ENCODE data around the gene GRM7. TPM values are rescaled to one million over a fixed set of nuclear protein-coding genes. Genes with fewer than 3 reads are reported as not detected.

GRM7 gene
- total RNA-seq, 6 donors from 2014 or later: 0.46 to 8.6 TPM; not detected in 4

DNA sequence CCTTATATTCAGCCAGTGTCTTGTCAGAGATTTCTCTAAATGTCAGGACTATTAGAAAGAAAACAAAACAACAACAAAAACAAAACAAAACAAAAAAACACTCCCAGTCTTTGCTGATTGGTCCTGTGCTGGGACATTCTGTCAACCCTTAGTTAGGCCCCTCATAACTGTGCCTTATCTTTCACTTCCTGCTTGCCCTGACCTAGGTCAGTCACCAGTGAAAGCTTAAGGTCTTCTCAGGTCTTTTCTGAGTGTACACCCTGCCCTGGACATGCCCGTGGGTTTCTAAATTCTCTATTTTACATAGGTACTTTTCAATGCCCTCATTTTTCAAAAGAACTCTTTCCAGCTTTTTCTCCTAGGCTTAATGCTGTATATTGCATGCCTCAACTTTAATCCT, 454.1 kb downstream of the GRM7 start:
- H3K27me3 ChIP-seq: no peaks in the 10 kb centered on the region
- no peak for ATAC-seq (ENCODE audit: low FRiP score in 2 of 2)
- no peaks in the 10 kb centered on the region for H3K36me3 ChIP-seq
- no peaks in the 10 kb centered on the region for H3K9me3 ChIP-seq
- H3K27ac ChIP-seq: no peak overlapping the region
- TF ChIP-seq POLR2AphosphoS5 (IDR thresholded peaks at IDR 0.05) (no peak), POLR2A (IDR thresholded peaks at IDR 0.05) (no peak), EP300 (IDR thresholded peaks at IDR 0.05) (no peak), CTCF (IDR thresholded peaks at IDR 0.05) (no peak)
- DNase-seq: no peak
- H3K4me1 ChIP-seq: peaks cover 0 to 5% (median 0%) of the 10 kb centered on the region in 4 donors
- H3K4me3 ChIP-seq: no peak overlapping the region
- 83 to 90% methylated on average over 1 of the region's 1 CpG for WGBS, 2 donors

- ATAC-seq (ENCODE audit: low FRiP score in 2 of 2): no peak
- Histone ChIP-seq H3K4me1 (no peaks in the 10 kb centered on the region), H3K4me3 (no peak overlapping the region), H3K27ac (no peak overlapping the region), H3K9me3 (no peaks in the 10 kb centered on the region), H3K36me3 (no peaks in the 10 kb centered on the region), H3K27me3 (no peaks in the 10 kb centered on the region)
- no peak for TF ChIP-seq POLR2A (IDR thresholded peaks at IDR 0.05)
- TF ChIP-seq EP300 (IDR thresholded peaks at IDR 0.05): no peak
- TF ChIP-seq POLR2AphosphoS5 (IDR thresholded peaks at IDR 0.05): no peak
- TF ChIP-seq CTCF (IDR thresholded peaks at IDR 0.05): no peak
- no peak for DNase-seq
- WGBS, 2 donors: 80 to 83% methylated on average over 3 of the region's 3 CpGs
Measured at GRCh38 chr3:7322957-7323669, 462.2 kb downstream of the GRM7 start.

- DNase-seq (no peak), ATAC-seq (ENCODE audit: low FRiP score in 2 of 2) (no peak)
- Histone ChIP-seq H3K36me3 (no peaks in the 10 kb centered on the region), H3K4me3 (no peak overlapping the region), H3K27ac (no peak overlapping the region), H3K4me1 (no peaks in the 10 kb centered on the region), H3K27me3 (no peaks in the 10 kb centered on the region), H3K9me3 (no peaks in the 10 kb centered on the region)
- WGBS, 2 donors: 73 to 95% methylated on average over 1 of the region's 1 CpG
- no peak for TF ChIP-seq POLR2A (IDR thresholded peaks at IDR 0.05)
- no peak for TF ChIP-seq CTCF (IDR thresholded peaks at IDR 0.05)
- TF ChIP-seq POLR2AphosphoS5 (IDR thresholded peaks at IDR 0.05): no peak
- TF ChIP-seq EP300 (IDR thresholded peaks at IDR 0.05): no peak
Measured at GRCh38 chr3:7328339-7328738, 467.4 kb downstream of the GRM7 start.

DNA sequence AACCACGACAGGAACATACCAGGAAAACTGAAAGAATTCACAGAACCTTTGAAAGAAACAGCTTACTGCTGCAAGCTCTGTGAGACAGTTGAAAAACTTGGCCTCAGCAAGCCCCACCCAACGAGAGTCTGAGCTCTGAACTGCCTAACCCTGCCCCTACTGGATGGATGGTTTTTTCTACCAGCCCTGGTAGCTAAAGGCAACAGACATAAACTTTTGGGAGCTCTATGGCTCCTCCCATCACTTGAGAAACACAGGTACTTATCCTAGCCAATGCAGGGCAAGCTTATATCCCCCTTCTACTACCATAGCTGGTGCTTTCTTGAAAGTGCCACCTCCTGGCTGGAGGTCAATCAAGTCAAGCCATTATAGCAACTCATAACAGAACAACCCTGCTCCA, 471.8 kb downstream of the GRM7 start:
- Histone ChIP-seq H3K36me3 (no peaks in the 10 kb centered on the region), H3K9me3 (no peaks in the 10 kb centered on the region), H3K27ac (no peak overlapping the region), H3K4me1 (no peaks in the 10 kb centered on the region), H3K4me3 (no peak overlapping the region), H3K27me3 (no peaks in the 10 kb centered on the region)
- ATAC-seq (ENCODE audit: low FRiP score in 2 of 2) (no peak), DNase-seq (no peak)
- WGBS, 2 donors: 67 to 77% methylated on average over 2 of the region's 2 CpGs
- TF ChIP-seq CTCF (IDR thresholded peaks at IDR 0.05) (no peak), EP300 (IDR thresholded peaks at IDR 0.05) (no peak), POLR2A (IDR thresholded peaks at IDR 0.05) (no peak), POLR2AphosphoS5 (IDR thresholded peaks at IDR 0.05) (no peak)

- H3K27me3 ChIP-seq: no peaks in the 10 kb centered on the region
- ATAC-seq (ENCODE audit: low FRiP score in 2 of 2) (no peak), DNase-seq (no peak)
- no peak overlapping the region for H3K4me3 ChIP-seq
- no peaks in the 10 kb centered on the region for H3K36me3 ChIP-seq
- H3K27ac ChIP-seq: no peak overlapping the region
- no peak for TF ChIP-seq POLR2AphosphoS5 (IDR thresholded peaks at IDR 0.05)
- TF ChIP-seq CTCF (IDR thresholded peaks at IDR 0.05): no peak
- no peak for TF ChIP-seq EP300 (IDR thresholded peaks at IDR 0.05)
- 88 to 89% methylated on average over 3 to 4 of the region's 4 CpGs for WGBS, 2 donors
- no peaks in the 10 kb centered on the region for H3K9me3 ChIP-seq
- H3K4me1 ChIP-seq: no peaks in the 10 kb centered on the region
Measured at GRCh38 chr3:7333125-7333524, 472.2 kb downstream of the GRM7 start.
